Right lobe of liver (tissue), 6 donors: ENCODE data around the gene SCGB1D2. TPM values are rescaled to one million over a fixed set of nuclear protein-coding genes. Genes with fewer than 3 reads are reported as not detected.
"Not testable (repeated sequence)": the region's sequence is repeated elsewhere in the genome, so short reads cannot be mapped to it uniquely, and the experiment has no call there.

Experiments used
- ATAC-seq, 4 donors: fragments of 200-7000 bp; cut with Tn5 transposase; one replicate each; pipeline ENCODE4 v1.9.1; 2020; ENCODE audit warnings: mild to moderate bottlenecking in 4 of 4, moderate library complexity in 4 of 4
- DNase-seq, 3 donors: peaks; one replicate each; pipeline ENCODE4 v3.0.0-alpha.2; 2020
- H3K27ac ChIP-seq, 3 donors: fragments of 200-600 bp; one replicate each; pipeline ENCODE4 v1.8.0; 2022
- H3K27me3 ChIP-seq, 2 donors: fragments of 200-600 bp; one replicate each; pipeline ENCODE4 v1.8.0; 2022
- H3K36me3 ChIP-seq, 4 donors: fragments of 200-600 bp; sonication (generic) in 1 of 4; one replicate each; pipeline versions ENCODE4 v1.5.1 to v1.8.0; 2017 to 2022; ENCODE audit warnings: control low read depth in 1 of 4
- H3K4me1 ChIP-seq, 4 donors: fragments of 200-600 bp; sonication (generic) in 1 of 4; one replicate each; pipeline versions ENCODE4 v1.5.1 to v1.8.0; 2017 to 2022; ENCODE audit warnings: control low read depth in 1 of 4
- H3K4me3 ChIP-seq, 3 donors: fragments of 200-600 bp; one replicate each; pipeline ENCODE4 v1.8.0; 2022
- H3K9me3 ChIP-seq, 4 donors: fragments of 200-600 bp; sonication (generic) in 1 of 4; one replicate each; pipeline versions ENCODE4 v1.5.1 to v1.8.0; 2017 to 2022; ENCODE audit warnings: control low read depth in 1 of 4
- CTCF ChIP-seq, 4 donors: fragments of 200-600 bp in 3 of 4; fragments of 450-650 bp in 1 of 4; IDR thresholded peaks; one replicate each; pipeline versions ENCODE4 v1.5.1 to v1.8.0; 2016 to 2022; ENCODE audit warnings: antibody characterized with exemption in 4 of 4, mild to moderate bottlenecking in 2 of 4
- POLR2A ChIP-seq: fragments of 450-650 bp; IDR thresholded peaks from one replicate; pipeline ENCODE4 v1.6.1; 2017; ENCODE audit warnings: antibody characterized with exemption, mild to moderate bottlenecking
- WGBS: methylation state at CpG from one replicate; pipeline ENCODE4 v1.1.6; 2018; ENCODE audit warnings: low coverage, low lambda C conversion rate; ENCODE audit not compliant: insufficient coverage; ENCODE audit errors: missing lambda C conversion rate; 5-methylcytosine and 5-hydroxymethylcytosine counted together
- intact Hi-C, 2 donors: fragments of 100-400 bp; cut with DNase I; formaldehyde crosslinking; loops; one replicate each; pipeline versions ENCODE4 v1.11.2 to v1.14.1; 2022
- long read RNA-seq: library from polyadenylated mRNA; unstranded; transcript quantifications from one replicate; pipeline ENCODE4 v2.0.0, GENCODE V29; 2019
- total RNA-seq, 6 experiments: library from RNA; depleted of rRNA in 2 of 6; stranded (reverse); fragments of >200 nt in 2 of 6; fragmentation: NEBNext Ultra II Directional in 3 of 6; extraction: Animal tissue kit (Norgen Biotek cat#: 25700) in 3 of 6; gene quantifications; one replicate each; pipeline versions ENCODE4 v1.1.0 to v1.2.4, GENCODE V29; 2016 to 2023
- donor health status: DM: no; HTN: yes; CAD: no.
- donor health status: DM: no; HTN: no; CAD: no.
- donor health status: DM: no; HTN: no; CAD: no.
- donor health status: DM: no; HTN: yes; CAD: no.
- donor health status: DM: no; HTN: yes; CAD: no.

The SCGB1D2 gene
- not detected for total RNA-seq
- long read RNA-seq, result 0 reads

- intact Hi-C loops, result no loop called here
- TF ChIP-seq CTCF (IDR thresholded peaks at IDR 0.05) (no peak), POLR2A (no peak)
- Histone ChIP-seq H3K27me3 (no peaks in the 10 kb centered on the region), H3K9me3 (no peaks in the 10 kb centered on the region), H3K4me3 (no peak within 1 kb of the TSS), H3K4me1 (no peaks in the 10 kb centered on the region), H3K27ac (no peak within 1 kb of the TSS), H3K36me3 (no peaks in the 10 kb centered on the region)
- no peak for DNase-seq
- WGBS, result 40% methylated on average over 2 of the region's 3 CpGs
- ATAC-seq, result peak in 3 of 4 donors; percentile 10 to 42 (median 19)
Measured at GRCh38 chr11:62242021-62242420, at the start of gene SCGB1D2. TSS of gene SCGB1D2 (plus strand) at chr11:62242239. CDS start at chr11:62242308, 69 bp downstream.

GRCh38 chr11:62193952-62194351, 48.1 kb upstream of the SCGB1D2 start:
- DNase-seq (no peak), ATAC-seq (no peak)
- WGBS, result 61% methylated on average over 4 of the region's 4 CpGs
- H3K27me3 ChIP-seq, result no peaks in the 10 kb centered on the region
- no peak overlapping the region for H3K27ac ChIP-seq
- intact Hi-C loops, result no loop called here
- H3K9me3 ChIP-seq, result no peaks in the 10 kb centered on the region
- H3K36me3 ChIP-seq, result no peaks in the 10 kb centered on the region
- TF ChIP-seq POLR2A (no peak), CTCF (IDR thresholded peaks at IDR 0.05) (no peak)
- no peaks in the 10 kb centered on the region for H3K4me1 ChIP-seq
- H3K4me3 ChIP-seq, result no peak overlapping the region

- intact Hi-C loops, H3K36me3 ChIP-seq, H3K9me3 ChIP-seq, DNase-seq, H3K27me3 ChIP-seq, H3K4me1 ChIP-seq, H3K27ac ChIP-seq, ATAC-seq, H3K4me3 ChIP-seq: not testable (repeated sequence)
- 10% methylated on average over 2 of the region's 9 CpGs for WGBS
Measured at GRCh38 chr11:62195010-62195409, 47.0 kb upstream of the SCGB1D2 start.

GRCh38 chr11:62195945-62196344, 46.1 kb upstream of the SCGB1D2 start:
- H3K4me1 ChIP-seq, result no peaks in the 10 kb centered on the region
- intact Hi-C loops, result no loop called here
- H3K9me3 ChIP-seq, result no peaks in the 10 kb centered on the region
- no peak overlapping the region for H3K4me3 ChIP-seq
- H3K36me3 ChIP-seq, result no peaks in the 10 kb centered on the region
- 54% methylated on average over 7 of the region's 7 CpGs for WGBS
- TF ChIP-seq CTCF (IDR thresholded peaks at IDR 0.05) (no peak), POLR2A (no peak)
- no peaks in the 10 kb centered on the region for H3K27me3 ChIP-seq
- DNase-seq (no peak), ATAC-seq (no peak)
- H3K27ac ChIP-seq, result no peak overlapping the region

- H3K36me3 ChIP-seq, H3K27me3 ChIP-seq, H3K27ac ChIP-seq, H3K9me3 ChIP-seq, ATAC-seq, DNase-seq, H3K4me1 ChIP-seq, H3K4me3 ChIP-seq, intact Hi-C loops: not testable (repeated sequence)
- 72% methylated on average over 2 of the region's 2 CpGs for WGBS
Measured at GRCh38 chr11:62197400-62197799, 44.6 kb upstream of the SCGB1D2 start.

GRCh38 chr11:62201376-62201775, 40.7 kb upstream of the SCGB1D2 start:
- WGBS, result 61% methylated on average over 2 of the region's 2 CpGs
- ATAC-seq, result no peak
- DNase-seq, result no peak
- H3K27me3 ChIP-seq, result no peaks in the 10 kb centered on the region
- TF ChIP-seq POLR2A, result no peak
- TF ChIP-seq CTCF (IDR thresholded peaks at IDR 0.05), result no peak
- H3K4me3 ChIP-seq, result no peak overlapping the region
- H3K27ac ChIP-seq, result no peak overlapping the region
- no peaks in the 10 kb centered on the region for H3K36me3 ChIP-seq
- H3K4me1 ChIP-seq, result no peaks in the 10 kb centered on the region
- intact Hi-C loops, result no loop called here
- H3K9me3 ChIP-seq, result no peaks in the 10 kb centered on the region
